Measurements from ENCODE around the gene AHCYL1. TPM values are rescaled to one million over a fixed set of nuclear protein-coding genes. Genes with fewer than 3 reads are reported as not detected.
A peak's percentile ranks its signal among the peaks of the same experiment; 100 is the strongest.

The AHCYL1 gene
- total RNA-seq, 1 donor from 2014 or later, result 60.5 TPM

DNA sequence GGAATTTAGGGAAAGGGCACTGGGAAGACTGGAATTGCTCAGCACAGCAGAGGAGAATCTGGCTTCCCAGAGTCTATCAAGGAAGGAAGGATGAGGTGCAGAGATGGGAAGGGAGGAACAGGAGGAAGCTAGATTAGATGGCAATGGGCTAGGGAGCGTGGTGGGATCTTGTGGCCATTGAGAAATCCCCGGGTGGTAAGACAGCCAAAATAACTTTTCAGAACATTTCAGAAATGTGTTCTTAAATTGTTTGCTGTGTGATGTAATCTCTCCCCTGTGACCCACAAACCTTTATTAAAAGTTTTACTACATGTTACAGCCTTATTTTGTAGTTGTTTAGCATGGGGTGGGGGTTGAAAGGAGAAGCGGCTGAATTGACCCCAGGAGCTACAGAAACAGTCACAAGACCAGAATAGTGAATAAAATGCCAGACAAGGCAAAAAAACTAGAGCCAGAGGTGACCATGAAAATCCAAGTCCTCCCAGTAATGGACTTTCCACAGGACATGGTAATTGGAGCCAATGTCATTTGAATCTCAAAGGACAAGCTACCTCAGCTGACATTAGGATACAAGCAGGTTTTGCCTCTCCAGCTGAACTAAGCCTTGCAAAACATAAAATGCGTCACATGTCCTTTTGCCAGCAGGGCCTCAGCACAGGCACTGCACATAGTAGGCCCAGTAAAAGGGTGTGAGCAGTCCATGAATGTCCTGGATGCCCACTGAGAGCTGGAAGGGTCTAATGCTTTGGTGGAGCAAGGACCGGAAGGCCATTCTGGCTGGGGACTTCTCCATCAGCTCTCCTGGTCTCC, 980 bp upstream of the AHCYL1 start:
- Histone ChIP-seq H3K9me3 (ENCODE audit: insufficient read depth, low read depth, low read length) (no peaks in the 10 kb centered on the region), H2AFZ (ENCODE audit: low read depth, low read length) (peak overlapping the region; percentile 72), H3K27ac (ENCODE audit: low read depth, low read length) (peak overlapping the region; percentile 13), H3K36me3 (ENCODE audit: insufficient read depth, low read length) (peaks cover 3% of the 10 kb centered on the region), H3K4me3 (ENCODE audit: insufficient read depth, low read depth, low read length) (no peak overlapping the region), H3K4me1 (ENCODE audit: insufficient read depth, low read length) (peaks cover 32% of the 10 kb centered on the region), H3K9ac (ENCODE audit: low read length) (no peak overlapping the region), H4K20me1 (ENCODE audit: insufficient read depth, low read length) (peaks cover 35% of the 10 kb centered on the region), H3K79me2 (ENCODE audit: insufficient read depth, low read length) (peaks cover 38% of the 10 kb centered on the region), H3K27me3 (ENCODE audit: insufficient read depth, low read length) (no peaks in the 10 kb centered on the region), H3K4me2 (ENCODE audit: low read length) (peak overlapping the region; percentile 99)
- DNase-seq (ENCODE audit: low read depth) (no peak), FAIRE-seq (no peak)
- Mint-ChIP-seq H3K4me3 (ENCODE audit: unreplicated experiment) (peak overlapping the region; percentile 100), H3K27ac (ENCODE audit: unreplicated experiment) (peak overlapping the region; percentile 47), H3K4me1 (ENCODE audit: low read depth, unreplicated experiment) (peaks cover 33% of the 10 kb centered on the region), H3K9me3 (ENCODE audit: unreplicated experiment) (no peaks in the 10 kb centered on the region), H3K36me3 (ENCODE audit: low read depth, unreplicated experiment) (peaks cover 6% of the 10 kb centered on the region), H3K27me3 (ENCODE audit: low read depth, unreplicated experiment) (peaks cover 16% of the 10 kb centered on the region)
- no peak for TF ChIP-seq EZH2 (IDR thresholded peaks at IDR 0.05; ENCODE audit: insufficient read depth, low read length)
- no peak for TF ChIP-seq CTCF (IDR thresholded peaks at IDR 0.05; ENCODE audit: insufficient read depth, low read depth, low read length)

DNA sequence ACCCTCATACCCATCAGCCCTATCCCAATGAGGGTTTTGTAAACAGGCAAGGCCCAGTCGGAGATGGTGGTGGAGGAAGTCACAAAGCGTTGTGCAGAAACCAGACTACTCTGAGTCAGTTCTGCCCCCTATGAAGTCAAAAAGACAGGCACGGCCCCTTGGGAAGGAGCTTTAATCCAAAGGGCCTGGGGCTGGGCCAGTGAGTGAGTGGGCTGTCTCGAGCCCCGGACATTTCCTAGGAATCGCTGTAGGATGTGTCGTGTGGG, 442 bp upstream of the AHCYL1 start:
- Histone ChIP-seq H3K36me3 (ENCODE audit: insufficient read depth, low read length) (peaks cover 5% of the 10 kb centered on the region), H3K9me3 (ENCODE audit: insufficient read depth, low read depth, low read length) (no peaks in the 10 kb centered on the region), H3K4me1 (ENCODE audit: insufficient read depth, low read length) (peaks cover 31% of the 10 kb centered on the region), H3K9ac (ENCODE audit: low read length) (no peak overlapping the region), H3K4me3 (ENCODE audit: insufficient read depth, low read depth, low read length) (peak overlapping the region; percentile 90), H4K20me1 (ENCODE audit: insufficient read depth, low read length) (peaks cover 40% of the 10 kb centered on the region), H2AFZ (ENCODE audit: low read depth, low read length) (peak overlapping the region; percentile 72), H3K27ac (ENCODE audit: low read depth, low read length) (peak overlapping the region; percentile 13), H3K79me2 (ENCODE audit: insufficient read depth, low read length) (peaks cover 43% of the 10 kb centered on the region), H3K4me2 (ENCODE audit: low read length) (peak overlapping the region; percentile 99), H3K27me3 (ENCODE audit: insufficient read depth, low read length) (no peaks in the 10 kb centered on the region)
- FAIRE-seq (no peak), DNase-seq (ENCODE audit: low read depth) (no peak)
- Mint-ChIP-seq H3K36me3 (ENCODE audit: low read depth, unreplicated experiment) (peaks cover 6% of the 10 kb centered on the region), H3K27me3 (ENCODE audit: low read depth, unreplicated experiment) (peaks cover 14% of the 10 kb centered on the region), H3K4me3 (ENCODE audit: unreplicated experiment) (peak overlapping the region; percentile 100), H3K27ac (ENCODE audit: unreplicated experiment) (peak overlapping the region; percentile 47), H3K4me1 (ENCODE audit: low read depth, unreplicated experiment) (peaks cover 30% of the 10 kb centered on the region), H3K9me3 (ENCODE audit: unreplicated experiment) (no peaks in the 10 kb centered on the region)
- TF ChIP-seq CTCF (IDR thresholded peaks at IDR 0.05; ENCODE audit: insufficient read depth, low read depth, low read length), result no peak
- TF ChIP-seq EZH2 (IDR thresholded peaks at IDR 0.05; ENCODE audit: insufficient read depth, low read length), result no peak

All from astrocyte (in vitro differentiated cells and primary cell).